Peyer's patch (tissue), 4 donors: ENCODE data around the gene KRTAP21-1.

ENCODE experiments used
- CTCF ChIP-seq, 6 experiments: fragments of 450-650 bp in 4 of 6; fragments of 200-600 bp in 2 of 6; sonication (generic) in 1 of 6; IDR thresholded peaks; one replicate each; pipeline ENCODE4 v1.5.1; 2017 to 2019; ENCODE audit warnings: antibody characterized with exemption in 6 of 6, mild to moderate bottlenecking in 3 of 6, moderate library complexity in 1 of 6
- POLR2A ChIP-seq, 2 donors: fragments of 450-650 bp; IDR thresholded peaks; one replicate each; pipeline ENCODE4 v1.5.1; 2017; ENCODE audit warnings: antibody characterized with exemption in 2 of 2, mild to moderate bottlenecking in 2 of 2, moderate library complexity in 2 of 2

DNA sequence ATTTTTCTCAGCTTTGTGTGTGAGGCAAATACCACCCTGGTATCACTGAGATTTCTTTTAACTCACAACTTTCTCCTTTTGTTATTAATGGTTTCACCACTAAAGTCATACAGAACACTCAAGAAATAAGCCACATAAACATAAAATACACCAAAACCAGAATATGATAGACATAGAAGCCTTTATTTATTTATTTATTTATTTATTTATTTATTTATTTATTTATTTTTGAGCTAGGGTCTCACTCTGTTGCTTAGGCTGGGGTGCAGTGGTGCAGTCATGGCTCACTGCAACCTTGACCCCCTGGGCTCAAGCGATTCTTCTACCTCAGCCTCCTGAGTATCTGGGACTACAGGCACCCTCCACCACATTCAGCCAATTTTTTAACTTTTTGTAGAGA is 45.4 kb upstream of the KRTAP21-1 start:
- TF ChIP-seq CTCF (IDR thresholded peaks at IDR 0.05) (no peak), POLR2A (IDR thresholded peaks at IDR 0.05) (no peak)
